Muscle layer of duodenum (tissue), 2 donors: ENCODE measurements around the gene GABRR2.

Source experiments
- H3K27ac ChIP-seq: one replicate; pipeline ENCODE4 v1.7.0; 2013; ENCODE audit warnings: mild to moderate bottlenecking, low read length
- H3K27me3 ChIP-seq: one replicate; pipeline ENCODE4 v1.7.0; 2013; ENCODE audit warnings: low read depth, mild to moderate bottlenecking, control low read depth, low read length
- H3K36me3 ChIP-seq, 2 donors: one replicate each; pipeline ENCODE4 v1.7.0; 2013; ENCODE audit warnings: low read length in 2 of 2, control low read depth in 1 of 2, mild to moderate bottlenecking in 1 of 2; ENCODE audit not compliant: insufficient read depth in 2 of 2, control insufficient read depth in 1 of 2
- H3K4me1 ChIP-seq, 2 donors: one replicate each; pipeline ENCODE4 v1.7.0; 2013; ENCODE audit warnings: low read length in 2 of 2, mild to moderate bottlenecking in 2 of 2, control low read depth in 1 of 2, moderate library complexity in 1 of 2; ENCODE audit not compliant: insufficient read depth in 2 of 2, control insufficient read depth in 1 of 2
- H3K4me3 ChIP-seq, 2 donors: one replicate each; pipeline ENCODE4 v1.7.0; 2013; ENCODE audit warnings: low read length in 2 of 2, low read depth in 1 of 2, mild to moderate bottlenecking in 1 of 2
- H3K9me3 ChIP-seq, 2 donors: one replicate each; pipeline ENCODE4 v1.7.0; 2013; ENCODE audit warnings: low read length in 2 of 2, control low read depth in 1 of 2, mild to moderate bottlenecking in 1 of 2; ENCODE audit not compliant: control insufficient read depth in 1 of 2
- donor health status: healthy.

Gene GABRR2

DNA sequence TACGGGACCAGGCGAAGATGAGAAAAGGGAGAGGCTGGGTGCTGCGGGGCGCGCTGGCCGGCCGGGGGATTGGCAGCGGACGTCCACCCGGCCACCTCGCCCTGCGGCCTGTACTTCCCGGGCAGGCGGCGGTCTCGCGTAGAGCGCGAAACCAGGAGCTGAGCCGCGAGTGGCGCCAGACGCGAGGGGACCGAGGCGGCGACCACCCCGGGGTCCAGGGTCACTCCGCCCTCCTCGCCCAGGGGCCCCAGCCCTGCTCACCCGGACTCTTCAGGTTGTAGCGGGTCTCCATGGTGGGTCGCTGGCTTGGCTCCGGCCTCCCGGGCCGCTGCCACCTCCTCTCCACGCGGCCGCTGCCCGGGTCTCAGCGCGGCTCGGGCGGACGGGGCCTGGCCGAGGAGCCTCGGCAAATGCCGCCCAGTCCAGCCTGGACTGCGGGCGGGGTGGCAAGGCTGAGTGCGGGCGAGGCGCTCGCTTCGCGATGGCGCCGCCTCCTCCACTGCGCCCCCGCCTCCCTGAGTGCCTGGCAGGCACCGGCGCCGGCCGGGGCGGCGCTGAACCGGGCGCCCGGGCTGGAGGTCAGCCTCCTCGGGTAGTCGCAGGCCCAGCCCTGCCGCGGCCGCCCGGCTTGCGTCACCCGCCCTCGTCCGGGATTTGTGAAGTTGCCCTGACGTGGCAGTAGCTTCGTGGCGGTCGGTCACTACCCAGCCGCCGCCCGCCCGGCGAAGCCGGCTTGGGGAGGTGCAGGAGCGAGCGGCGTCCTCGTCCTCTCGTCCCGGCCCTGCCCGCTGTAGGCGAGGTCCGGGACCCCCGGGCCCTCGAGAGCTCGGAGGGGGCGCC is 37.4 kb upstream of the GABRR2 start, which contains the start of gene UBE2J1:
Gene UBE2J1 (minus strand): TSS at position 445 of the 840 bp plus-strand sequence. CDS start 153 bp downstream, at position 292.
- Histone ChIP-seq H3K4me3 (peak within 1 kb of the TSS; percentile 84 to 99), H3K27ac (peak within 1 kb of the TSS; percentile 97), H3K27me3 (no peaks in the 10 kb centered on the region), H3K4me1 (peaks cover 16 to 35% of the 10 kb centered on the region in 2 donors), H3K9me3 (no peaks in the 10 kb centered on the region), H3K36me3 (peaks cover 0 to 3% of the 10 kb centered on the region in 2 donors)

DNA sequence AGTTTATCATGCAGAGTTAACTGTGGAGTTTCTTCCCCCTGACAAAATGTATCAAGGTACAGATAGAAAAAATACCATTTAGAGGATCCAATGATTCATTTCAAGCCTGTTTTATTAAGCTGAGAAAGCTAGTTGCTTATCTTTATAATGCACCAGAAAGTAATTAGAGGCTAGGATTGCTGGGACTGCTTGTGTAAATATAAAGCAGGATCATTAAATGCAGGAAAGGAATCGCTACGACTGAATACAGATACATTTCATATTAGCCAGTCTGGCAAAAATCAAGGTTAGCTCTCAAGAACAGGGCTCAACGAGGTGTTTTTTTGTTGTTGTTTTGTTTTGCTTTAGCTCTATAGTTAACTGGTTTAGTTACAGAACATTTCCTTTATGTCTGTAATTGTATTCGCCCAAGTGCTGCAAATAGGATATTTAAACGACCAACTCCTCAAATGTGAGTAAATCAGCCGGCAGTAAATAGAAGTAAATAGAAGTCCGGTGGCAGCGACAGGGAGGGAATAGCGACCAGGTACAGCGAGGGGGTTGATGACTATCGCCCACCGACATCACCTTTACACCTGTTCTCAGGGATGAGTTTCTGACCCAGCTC is 36.7 kb upstream of the GABRR2 start:
- Histone ChIP-seq H3K27me3 (no peaks in the 10 kb centered on the region), H3K4me3 (peak overlapping the region; percentile 84 to 99), H3K4me1 (peaks cover 16 to 39% of the 10 kb centered on the region in 2 donors), H3K36me3 (peaks cover 0 to 3% of the 10 kb centered on the region in 2 donors), H3K9me3 (no peaks in the 10 kb centered on the region), H3K27ac (peak overlapping the region; percentile 97)

GRCh38 chr6:89350281-89350966 is 35.3 kb upstream of the GABRR2 start:
- Histone ChIP-seq H3K4me3 (peak overlapping the region in 1 of 2 donors; percentile 18), H3K27me3 (no peaks in the 10 kb centered on the region), H3K36me3 (peaks cover 0 to 3% of the 10 kb centered on the region in 2 donors), H3K4me1 (peaks cover 16 to 39% of the 10 kb centered on the region in 2 donors), H3K9me3 (no peaks in the 10 kb centered on the region), H3K27ac (peak overlapping the region; percentile 54)

DNA sequence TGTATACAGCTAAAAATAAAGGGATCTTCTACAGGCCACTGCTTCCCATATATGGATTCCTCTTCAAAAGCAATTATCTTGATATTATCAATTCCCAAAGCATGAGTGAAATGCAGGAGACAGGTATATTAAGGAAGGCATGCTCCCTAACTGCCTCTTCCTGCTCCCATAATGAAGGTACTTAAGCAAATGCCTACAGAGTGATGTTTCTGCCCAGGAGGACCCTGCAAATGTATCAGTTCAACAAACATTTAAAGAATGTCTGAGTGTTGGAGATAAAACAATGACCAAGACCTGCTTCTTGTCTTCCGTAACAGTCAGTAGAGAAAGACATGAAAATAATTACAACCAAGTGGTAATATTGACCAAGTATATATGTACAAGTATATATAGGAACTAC is 33.3 kb upstream of the GABRR2 start:
- no peaks in the 10 kb centered on the region for H3K27me3 ChIP-seq
- H3K27ac ChIP-seq: no peak overlapping the region
- H3K9me3 ChIP-seq: no peaks in the 10 kb centered on the region
- peaks cover 16 to 39% of the 10 kb centered on the region in 2 donors for H3K4me1 ChIP-seq
- H3K4me3 ChIP-seq: peak overlapping the region in 1 of 2 donors; percentile 8
- H3K36me3 ChIP-seq: peaks cover 0 to 3% of the 10 kb centered on the region in 2 donors

- H3K4me1 ChIP-seq: peaks cover 16 to 39% of the 10 kb centered on the region in 2 donors
These were observed 32.7 kb upstream of the GABRR2 start for GRCh38 chr6:89347825-89348224.

GRCh38 chr6:89346433-89346832 is 31.3 kb upstream of the GABRR2 start:
- H3K4me1 ChIP-seq: peaks cover 16 to 36% of the 10 kb centered on the region in 2 donors

More at GRCh38 chr6:89347825-89348224, 32.7 kb upstream of the GABRR2 start:
- H3K9me3 ChIP-seq: no peaks in the 10 kb centered on the region
- H3K27ac ChIP-seq: no peak overlapping the region
- peak overlapping the region in 1 of 2 donors; percentile 8 for H3K4me3 ChIP-seq
- no peaks in the 10 kb centered on the region for H3K27me3 ChIP-seq
- H3K36me3 ChIP-seq: peaks cover 0 to 3% of the 10 kb centered on the region in 2 donors

GRCh38 chr6:89339565-89339964 is 24.5 kb upstream of the GABRR2 start:
- Histone ChIP-seq H3K4me1 (peaks cover 0 to 3% of the 10 kb centered on the region in 2 donors), H3K27me3 (no peaks in the 10 kb centered on the region), H3K4me3 (no peak overlapping the region), H3K9me3 (no peaks in the 10 kb centered on the region), H3K36me3 (peaks cover 21 to 36% of the 10 kb centered on the region in 2 donors), H3K27ac (no peak overlapping the region)

More at GRCh38 chr6:89346433-89346832, 31.3 kb upstream of the GABRR2 start:
- peaks cover 0 to 8% of the 10 kb centered on the region in 2 donors for H3K36me3 ChIP-seq
- no peak overlapping the region for H3K27ac ChIP-seq
- H3K9me3 ChIP-seq: no peaks in the 10 kb centered on the region
- H3K27me3 ChIP-seq: no peaks in the 10 kb centered on the region
- H3K4me3 ChIP-seq: no peak overlapping the region

- no peaks in the 10 kb centered on the region for H3K9me3 ChIP-seq
- no peaks in the 10 kb centered on the region for H3K27me3 ChIP-seq
- H3K4me1 ChIP-seq: peaks cover 0 to 3% of the 10 kb centered on the region in 2 donors
- no peak overlapping the region for H3K4me3 ChIP-seq
- H3K27ac ChIP-seq: no peak overlapping the region
- peaks cover 38 to 41% of the 10 kb centered on the region in 2 donors for H3K36me3 ChIP-seq
These were observed 20.1 kb upstream of the GABRR2 start for GRCh38 chr6:89335164-89335563.

GRCh38 chr6:89330910-89331309 is 15.8 kb upstream of the GABRR2 start:
- no peaks in the 10 kb centered on the region for H3K4me1 ChIP-seq
- peaks cover 46 to 56% of the 10 kb centered on the region in 2 donors for H3K36me3 ChIP-seq

DNA sequence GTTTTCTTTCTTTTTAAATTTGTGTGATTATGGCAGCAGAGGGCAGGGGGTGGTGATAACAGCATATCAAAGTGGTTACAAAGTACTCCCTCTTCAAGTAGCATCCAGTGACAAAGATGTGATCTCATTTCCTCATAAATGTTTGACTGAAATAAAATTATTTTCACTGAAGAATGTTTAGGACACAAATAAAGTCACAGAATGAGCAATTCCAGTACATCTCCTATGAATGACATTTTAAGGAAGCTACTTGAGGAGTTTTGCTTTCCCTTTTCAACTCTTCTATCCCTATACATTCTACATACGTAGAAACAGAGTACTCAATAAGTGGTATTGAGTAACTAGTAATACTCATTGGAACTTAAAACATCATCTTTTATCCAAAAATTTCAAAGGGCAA is 13.9 kb upstream of the GABRR2 start:
- Histone ChIP-seq H3K27me3 (no peaks in the 10 kb centered on the region), H3K4me1 (no peaks in the 10 kb centered on the region), H3K27ac (no peak overlapping the region), H3K9me3 (no peaks in the 10 kb centered on the region), H3K36me3 (peaks cover 46 to 50% of the 10 kb centered on the region in 2 donors), H3K4me3 (no peak overlapping the region)

More at GRCh38 chr6:89330910-89331309, 15.8 kb upstream of the GABRR2 start:
- H3K4me3 ChIP-seq: no peak overlapping the region
- no peak overlapping the region for H3K27ac ChIP-seq
- H3K9me3 ChIP-seq: no peaks in the 10 kb centered on the region
- H3K27me3 ChIP-seq: no peaks in the 10 kb centered on the region

GRCh38 chr6:89324304-89324703 is 9.2 kb upstream of the GABRR2 start:
- Histone ChIP-seq H3K9me3 (no peaks in the 10 kb centered on the region), H3K27me3 (no peaks in the 10 kb centered on the region), H3K4me3 (no peak overlapping the region), H3K27ac (peak overlapping the region; percentile 10), H3K4me1 (no peaks in the 10 kb centered on the region), H3K36me3 (peaks cover 26% of the 10 kb centered on the region in 2 donors)
